ENCODE data around the gene SELENOF. TPM values are rescaled to one million over a fixed set of nuclear protein-coding genes. Genes with fewer than 3 reads are reported as not detected.

Gene SELENOF
- total RNA-seq, 2 experiments from 2014 or later = 93.0 to 214 TPM

DNA sequence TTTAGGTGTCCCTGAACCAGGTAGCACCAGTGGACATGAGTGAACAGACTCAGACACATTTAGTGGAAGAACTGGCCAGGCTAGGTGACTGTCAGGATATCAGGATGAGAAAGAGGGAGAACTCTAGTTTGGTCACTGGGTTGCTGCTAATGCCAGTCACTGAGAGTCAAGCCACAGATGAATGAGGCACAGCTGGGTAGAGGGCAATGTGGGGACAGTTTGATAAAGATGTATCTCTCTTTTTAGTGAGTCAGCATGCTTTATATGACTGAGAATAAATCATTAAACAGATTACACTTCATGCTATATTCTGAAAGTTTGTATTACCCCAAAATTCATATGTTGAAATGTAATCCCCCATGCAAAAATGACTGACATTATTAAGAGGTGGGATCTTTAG lies 87.1 kb downstream of the SELENOF start:
- ChIA-PET CTCF (ENCODE audit: unreplicated experiment) (interaction anchor here (1.2 kb wide), 1 partner anchor 123 kb away, joined by 4 read pairs; the partner anchor contains the start of gene SH3GLB1), POLR2A (interaction anchor here (0.9 to 1.3 kb wide), 5 partner anchors 77 to 258 kb away, joined by 3 to 4 read pairs (median 3); no protein-coding TSS in a partner anchor)
- Histone ChIP-seq H3K9me3 (ENCODE audit: low read length) (no peaks in the 10 kb centered on the region; the same call in 1 of the 2 replicates), H3K36me3 (ENCODE audit: insufficient read depth, low read length) (peaks cover 49% of the 10 kb centered on the region), H3K4me1 (ENCODE audit: insufficient read depth, low read length, poor library complexity, severe bottlenecking) (peaks cover 80% of the 10 kb centered on the region), H3K27ac (ENCODE audit: low read depth, low read length, poor library complexity, severe bottlenecking) (peak overlapping the region; percentile 63), H2AFZ (ENCODE audit: low read length) (no peak overlapping the region), H3K4me2 (ENCODE audit: low read length) (peak overlapping the region; percentile 33; the same call in 1 of the 2 replicates), H3K4me3 (ENCODE audit: low read depth, low read length, poor library complexity, severe bottlenecking) (no peak overlapping the region), H4K20me1 (ENCODE audit: insufficient read depth, low read length) (no peaks in the 10 kb centered on the region), H3K79me2 (ENCODE audit: insufficient read depth, low read depth, low read length) (peaks cover 47% of the 10 kb centered on the region; the same call in 1 of the 2 replicates), H3K9me2 (ENCODE audit: insufficient read depth, low read length) (no peaks in the 10 kb centered on the region)
- no TSS peak for BruUV-seq (replicated peaks)
- no peak for TF ChIP-seq EZH2phosphoT487 (IDR thresholded peaks at IDR 0.05; ENCODE audit: borderline replicate concordance, low read depth, low read length)
- TF ChIP-seq, protein P1, sequence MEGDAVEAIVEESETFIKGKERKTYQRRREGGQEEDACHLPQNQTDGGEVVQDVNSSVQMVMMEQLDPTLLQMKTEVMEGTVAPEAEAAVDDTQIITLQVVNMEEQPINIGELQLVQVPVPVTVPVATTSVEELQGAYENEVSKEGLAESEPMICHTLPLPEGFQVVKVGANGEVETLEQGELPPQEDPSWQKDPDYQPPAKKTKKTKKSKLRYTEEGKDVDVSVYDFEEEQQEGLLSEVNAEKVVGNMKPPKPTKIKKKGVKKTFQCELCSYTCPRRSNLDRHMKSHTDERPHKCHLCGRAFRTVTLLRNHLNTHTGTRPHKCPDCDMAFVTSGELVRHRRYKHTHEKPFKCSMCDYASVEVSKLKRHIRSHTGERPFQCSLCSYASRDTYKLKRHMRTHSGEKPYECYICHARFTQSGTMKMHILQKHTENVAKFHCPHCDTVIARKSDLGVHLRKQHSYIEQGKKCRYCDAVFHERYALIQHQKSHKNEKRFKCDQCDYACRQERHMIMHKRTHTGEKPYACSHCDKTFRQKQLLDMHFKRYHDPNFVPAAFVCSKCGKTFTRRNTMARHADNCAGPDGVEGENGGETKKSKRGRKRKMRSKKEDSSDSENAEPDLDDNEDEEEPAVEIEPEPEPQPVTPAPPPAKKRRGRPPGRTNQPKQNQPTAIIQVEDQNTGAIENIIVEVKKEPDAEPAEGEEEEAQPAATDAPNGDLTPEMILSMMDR (conservative IDR thresholded peaks at IDR 0.05; ENCODE audit: low read length) = no peak
- intact Hi-C loops (cut with micrococcal nuclease; ENCODE audit: unreplicated experiment) = loop anchor here (2.0 kb wide), 1 partner anchor 122 kb away; the partner anchor contains the start of gene SH3GLB1
- DNase-seq (ENCODE audit: low spot score) = no peak

DNA sequence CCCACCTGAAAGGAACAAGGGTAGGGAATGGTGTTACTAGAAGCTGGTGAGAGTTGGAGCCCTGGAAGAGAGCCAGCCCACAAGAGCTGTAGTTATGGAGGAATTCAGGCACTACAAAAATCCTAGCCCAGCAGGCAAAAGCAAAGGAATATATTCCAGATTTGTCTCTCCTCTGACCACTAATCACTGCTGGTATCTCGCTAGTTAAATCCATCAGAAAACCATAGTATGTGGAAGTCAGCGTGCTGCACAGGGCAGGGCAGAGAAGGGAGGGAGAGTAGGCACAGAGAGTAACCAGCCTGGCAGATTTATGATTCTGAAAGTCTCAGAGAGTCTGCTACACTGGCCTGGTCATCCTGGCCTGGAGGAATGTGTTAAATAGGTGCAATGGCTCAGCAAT lies 88.6 kb downstream of the SELENOF start:
- intact Hi-C loops (cut with micrococcal nuclease; ENCODE audit: unreplicated experiment) = no loop called here
- Histone ChIP-seq H3K9me3 (ENCODE audit: low read length) (no peaks in the 10 kb centered on the region; the same call in 1 of the 2 replicates), H3K27ac (ENCODE audit: low read depth, low read length, poor library complexity, severe bottlenecking) (no peak overlapping the region), H3K36me3 (ENCODE audit: insufficient read depth, low read length) (peaks cover 63% of the 10 kb centered on the region), H2AFZ (ENCODE audit: low read length) (no peak overlapping the region), H3K4me3 (ENCODE audit: low read depth, low read length, poor library complexity, severe bottlenecking) (no peak overlapping the region), H3K9me2 (ENCODE audit: insufficient read depth, low read length) (no peaks in the 10 kb centered on the region), H4K20me1 (ENCODE audit: insufficient read depth, low read length) (no peaks in the 10 kb centered on the region), H3K4me1 (ENCODE audit: insufficient read depth, low read length, poor library complexity, severe bottlenecking) (peaks cover 77% of the 10 kb centered on the region), H3K79me2 (ENCODE audit: insufficient read depth, low read depth, low read length) (peaks cover 38% of the 10 kb centered on the region; the same call in 1 of the 2 replicates), H3K4me2 (ENCODE audit: low read length) (peak overlapping the region; percentile 8; the same call in 1 of the 2 replicates)
- POLR2A ChIA-PET = interaction anchor here (0.6 to 1.4 kb wide), 7 partner anchors 12 to 265 kb away, joined by 3 to 5 read pairs (median 3); partner anchors contain the start of genes HS2ST1 and SELENOF
- CTCF ChIA-PET (ENCODE audit: unreplicated experiment) = interaction anchor here (1.2 kb wide), 1 partner anchor 121 kb away, joined by 4 read pairs; the partner anchor contains the start of gene SH3GLB1
- TF ChIP-seq EZH2phosphoT487 (IDR thresholded peaks at IDR 0.05; ENCODE audit: borderline replicate concordance, low read depth, low read length) = no peak
- TF ChIP-seq, protein P1 (conservative IDR thresholded peaks at IDR 0.05; ENCODE audit: low read length) = no peak
- DNase-seq (ENCODE audit: low spot score) = no peak
- no TSS peak for BruUV-seq (replicated peaks)
